ENCODE results near the gene NGEF. TPM values are rescaled to one million over a fixed set of nuclear protein-coding genes. Genes with fewer than 3 reads are reported as not detected.

The NGEF gene
- total RNA-seq, 1 donor from 2014 or later: not detected

- intact Hi-C loops (cut with micrococcal nuclease): no loop called here
These were observed 125.7 kb downstream of the NGEF start for GRCh38 chr2:232887171-232887850.

- intact Hi-C loops (cut with micrococcal nuclease): no loop called here
These were observed 126.4 kb downstream of the NGEF start for GRCh38 chr2:232886632-232887031.

- intact Hi-C loops (cut with micrococcal nuclease): no loop called here
These were observed 126.9 kb downstream of the NGEF start for GRCh38 chr2:232886176-232886575.

- intact Hi-C loops (cut with micrococcal nuclease): no loop called here
These were observed 127.6 kb downstream of the NGEF start for GRCh38 chr2:232885264-232885961.

GRCh38 chr2:232884549-232885263 lies 128.3 kb downstream of the NGEF start:
- intact Hi-C loops (cut with micrococcal nuclease): no loop called here

GRCh38 chr2:232884001-232884421 lies 129.0 kb downstream of the NGEF start:
- intact Hi-C loops (cut with micrococcal nuclease): no loop called here

GRCh38 chr2:232883116-232883721 lies 129.8 kb downstream of the NGEF start:
- intact Hi-C loops (cut with micrococcal nuclease): no loop called here

- intact Hi-C loops (cut with micrococcal nuclease): no loop called here
These were observed 130.4 kb downstream of the NGEF start for GRCh38 chr2:232882505-232883115.

GRCh38 chr2:232882085-232882484 lies 131.0 kb downstream of the NGEF start:
- intact Hi-C loops (cut with micrococcal nuclease): no loop called here

- intact Hi-C loops (cut with micrococcal nuclease): no loop called here
These were observed 132.2 kb downstream of the NGEF start for GRCh38 chr2:232880764-232881351.

- intact Hi-C loops (cut with micrococcal nuclease): loop anchor here (5.0 kb wide), 1 partner anchor 182 kb away; the partner anchor contains the start of gene INPP5D
These were observed 133.2 kb downstream of the NGEF start for GRCh38 chr2:232879618-232880494.

- intact Hi-C loops (cut with micrococcal nuclease): loop anchor here (5.0 kb wide), 1 partner anchor 183 kb away; the partner anchor contains the start of gene INPP5D
These were observed 134.0 kb downstream of the NGEF start for GRCh38 chr2:232878855-232879617.

- intact Hi-C loops (cut with micrococcal nuclease): loop anchor here (5.0 kb wide), 1 partner anchor 184 kb away; the partner anchor contains the start of gene INPP5D
These were observed 135.0 kb downstream of the NGEF start for GRCh38 chr2:232877940-232878511.

GRCh38 chr2:232876978-232877441 lies 136.0 kb downstream of the NGEF start:
- intact Hi-C loops (cut with micrococcal nuclease): loop anchor here (5.0 kb wide), 1 partner anchor 185 kb away; the partner anchor contains the start of gene INPP5D

GRCh38 chr2:232876161-232876977 lies 136.7 kb downstream of the NGEF start:
- intact Hi-C loops (cut with micrococcal nuclease): loop anchor here (5.0 kb wide), 1 partner anchor 186 kb away; the partner anchor contains the start of gene INPP5D

GRCh38 chr2:232875256-232876121 lies 137.6 kb downstream of the NGEF start:
- intact Hi-C loops (cut with micrococcal nuclease): loop anchor here (5.0 kb wide), 1 partner anchor 187 kb away; the partner anchor contains the start of gene INPP5D

Data from T-helper 2 cell treated with Interferon-gamma antibody and Interleukin-4, amounts not matched to agents 100 ng/mL and 5 ng/mL, for 36 hours (primary cell).